Measurements from ENCODE around the gene LRIG1. TPM values are rescaled to one million over a fixed set of nuclear protein-coding genes. Genes with fewer than 3 reads are reported as not detected.

LRIG1 gene
- total and polyA plus RNA-seq, 2 of the 8 experiments (the other 6 are each of a cell fraction or from before 2014, with no cell fraction given), result 78.1 to 88.7 TPM

DNA sequence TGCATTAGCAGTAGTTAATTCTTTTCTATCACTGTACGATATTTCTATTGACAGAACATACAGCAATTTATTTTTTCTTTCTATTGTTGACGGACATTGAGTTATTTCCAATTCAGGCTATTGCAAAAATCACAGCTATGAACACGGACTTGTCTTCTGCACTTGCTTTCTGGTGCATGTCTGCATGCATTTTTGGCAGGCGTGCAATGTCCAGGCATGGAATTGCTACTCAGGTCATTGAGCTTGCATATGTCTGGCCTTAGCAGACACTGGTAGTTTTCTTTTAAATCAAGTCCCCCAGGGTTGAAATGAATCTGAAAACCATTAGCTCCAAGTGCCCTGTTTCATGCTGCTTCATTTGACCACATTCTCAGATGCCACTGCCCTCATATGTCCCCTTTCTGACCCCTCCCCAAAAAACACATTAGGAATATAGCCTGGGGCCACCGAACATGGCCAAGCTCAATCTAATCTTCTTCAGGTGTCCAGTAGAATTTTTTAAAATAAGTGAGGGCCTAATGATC is 72.8 kb downstream of the LRIG1 start:
- WGBS, 2 experiments (ENCODE audit: extremely low coverage in 1 of 2, insufficient coverage in 1 of 2, insufficient read length in 1 of 2, insufficient replicate concordance in 2 of 2, low coverage in 1 of 2, low lambda C conversion rate in 2 of 2, missing lambda C conversion rate in 1 of 2), result 83% methylated on average over 5 of the region's 5 CpGs; no CpG with 5 or more reads in 1 of the 2 experiments
- Histone ChIP-seq H3K23me2 (ENCODE audit: low read depth, low read length) (no peaks in the 10 kb centered on the region), H2BK15ac (ENCODE audit: low read length) (no peak overlapping the region), H4K5ac (ENCODE audit: insufficient read length, low read depth, low read length) (no peak overlapping the region), H3K9me3 (ENCODE audit: insufficient read depth in 2 of 2, low read depth in 1 of 2, low read length in 1 of 2) (peaks cover 5 to 11% of the 10 kb centered on the region in 2 experiments), H3K79me1 (ENCODE audit: low read depth, low read length) (peaks cover 21% of the 10 kb centered on the region), H3K4me3 (ENCODE audit: extremely low read depth in 1 of 4, insufficient read depth in 2 of 4, low read depth in 3 of 4, low read length in 4 of 4) (no peak overlapping the region), H3K18ac (ENCODE audit: extremely low read depth, low read length) (no peak overlapping the region), H3K36me3 (ENCODE audit: control insufficient read depth in 2 of 4, insufficient read depth in 4 of 4, low read length in 3 of 4) (peaks cover 0 to 24% (median 5%) of the 10 kb centered on the region in 4 experiments; a peak in 5 of 8 replicates), H4K8ac (ENCODE audit: extremely low read depth, insufficient read depth, low read length) (no peak overlapping the region), H2AFZ (ENCODE audit: low read length) (no peak overlapping the region), H3K4me1 (replicated peaks in 1 of 4; ENCODE audit: control insufficient read depth in 3 of 4, insufficient read depth in 4 of 4, low read length in 3 of 4) (peaks cover 0 to 24% (median 19%) of the 10 kb centered on the region in 4 experiments; a peak in 6 of 7 replicates), H2BK12ac (ENCODE audit: low read depth, low read length) (no peak overlapping the region), H2BK20ac (ENCODE audit: low read length) (no peak overlapping the region), H3K23ac (ENCODE audit: insufficient read length) (no peak overlapping the region), H2BK5ac (ENCODE audit: low read depth, low read length) (no peak overlapping the region), H3K14ac (ENCODE audit: insufficient read length) (no peak overlapping the region), H3K4ac (replicated peaks; ENCODE audit: insufficient read length, low read depth, low read length) (no peak overlapping the region), H3K9ac (replicated peaks in 1 of 4; ENCODE audit: extremely low read depth in 1 of 4, low read depth in 3 of 4, low read length in 3 of 4) (no peak overlapping the region), H3K79me2 (ENCODE audit: control insufficient read depth in 1 of 2, insufficient read depth in 2 of 2, low read length in 2 of 2) (peaks cover 15 to 99% of the 10 kb centered on the region in 2 experiments), H3K56ac (replicated peaks; ENCODE audit: insufficient read length, low read depth, low read length) (no peak overlapping the region), H2BK120ac (replicated peaks; ENCODE audit: low read depth, low read length) (no peak overlapping the region), H3K27ac (ENCODE audit: low read depth, low read length) (no peak overlapping the region), H2AK5ac (ENCODE audit: low read depth, low read length) (no peak overlapping the region), H3K4me2 (ENCODE audit: insufficient read depth in 1 of 2, low read depth in 2 of 2, low read length in 2 of 2) (no peak overlapping the region), H4K91ac (replicated peaks; ENCODE audit: insufficient read length, low read length) (no peak overlapping the region), H4K20me1 (replicated peaks in 1 of 2; ENCODE audit: control insufficient read depth in 1 of 2, insufficient read depth in 2 of 2, low read length in 2 of 2) (peaks cover 15 to 53% of the 10 kb centered on the region in 2 experiments), H3K27me3 (replicated peaks in 1 of 4; ENCODE audit: control insufficient read depth in 3 of 4, extremely low read depth in 1 of 4, insufficient read depth in 3 of 4, low read length in 3 of 4) (no peaks in the 10 kb centered on the region)
- ChIA-PET CTCF (ENCODE audit: partially characterized antibody) (interaction anchor here (0.5 to 1.3 kb wide), 5 partner anchors 20 to 106 kb away, joined by 3 to 7 read pairs (median 3); no protein-coding TSS in a partner anchor), POLR2A (ENCODE audit: partially characterized antibody) (interaction anchor here (0.6 to 1.4 kb wide), 3 partner anchors 14 to 65 kb away, joined by 3 to 4 read pairs (median 4); no protein-coding TSS in a partner anchor)
- FAIRE-seq, result no peak
- no peak for DNase-seq (ENCODE audit: low read depth in 1 of 2, low spot score in 2 of 2)
- TF ChIP-seq YY1 (IDR thresholded peaks at IDR 0.05; ENCODE audit: low read depth, low read length) (no peak), SP4 (IDR thresholded peaks at IDR 0.05; ENCODE audit: low read length) (no peak), CBX5 (IDR thresholded peaks at IDR 0.05; ENCODE audit: low read depth, low read length) (no peak), JUN (IDR thresholded peaks at IDR 0.05; ENCODE audit: low read depth, low read length) (no peak), TAF7 (optimal IDR thresholded peaks at IDR 0.05; ENCODE audit: borderline replicate concordance, low read depth, low read length) (no peak), KDM4A (IDR thresholded peaks at IDR 0.05; ENCODE audit: low read depth, low read length, severe bottlenecking) (no peak), CREB1 (IDR thresholded peaks at IDR 0.05) (no peak), RFX5 (IDR thresholded peaks at IDR 0.05; ENCODE audit: borderline replicate concordance, low read depth, low read length) (no peak), CHD1 (IDR thresholded peaks at IDR 0.05; ENCODE audit: low read depth, low read length) (no peak), MAFK (IDR thresholded peaks at IDR 0.05; ENCODE audit: low read depth, low read length) (no peak), GABPA (IDR thresholded peaks at IDR 0.05; ENCODE audit: borderline replicate concordance, insufficient read depth, low read length) (no peak)
- TF ChIP-seq, protein P1, sequence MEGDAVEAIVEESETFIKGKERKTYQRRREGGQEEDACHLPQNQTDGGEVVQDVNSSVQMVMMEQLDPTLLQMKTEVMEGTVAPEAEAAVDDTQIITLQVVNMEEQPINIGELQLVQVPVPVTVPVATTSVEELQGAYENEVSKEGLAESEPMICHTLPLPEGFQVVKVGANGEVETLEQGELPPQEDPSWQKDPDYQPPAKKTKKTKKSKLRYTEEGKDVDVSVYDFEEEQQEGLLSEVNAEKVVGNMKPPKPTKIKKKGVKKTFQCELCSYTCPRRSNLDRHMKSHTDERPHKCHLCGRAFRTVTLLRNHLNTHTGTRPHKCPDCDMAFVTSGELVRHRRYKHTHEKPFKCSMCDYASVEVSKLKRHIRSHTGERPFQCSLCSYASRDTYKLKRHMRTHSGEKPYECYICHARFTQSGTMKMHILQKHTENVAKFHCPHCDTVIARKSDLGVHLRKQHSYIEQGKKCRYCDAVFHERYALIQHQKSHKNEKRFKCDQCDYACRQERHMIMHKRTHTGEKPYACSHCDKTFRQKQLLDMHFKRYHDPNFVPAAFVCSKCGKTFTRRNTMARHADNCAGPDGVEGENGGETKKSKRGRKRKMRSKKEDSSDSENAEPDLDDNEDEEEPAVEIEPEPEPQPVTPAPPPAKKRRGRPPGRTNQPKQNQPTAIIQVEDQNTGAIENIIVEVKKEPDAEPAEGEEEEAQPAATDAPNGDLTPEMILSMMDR (IDR thresholded peaks at IDR 0.05; ENCODE audit: control extremely low read depth in 1 of 3, insufficient read depth in 1 of 3, low read depth in 1 of 3, low read length in 3 of 3), result no peak
